GM04503 (cell line): ENCODE data around the gene RIN1.
A peak's percentile ranks its signal among the peaks of the same experiment; 100 is the strongest.
"Not testable (repeated sequence)": the region's sequence is repeated elsewhere in the genome, so short reads cannot be mapped to it uniquely, and the experiment has no call there.

Experiments
- DNase-seq: peaks from one replicate; pipeline ENCODE4 v3.0.0-alpha.2; 2012; ENCODE audit warnings: low read depth

Gene RIN1

GRCh38 chr11:66336234-66337102, at the start of gene RIN1:
TSS of gene RIN1 (minus strand) at chr11:66336434. CDS start at chr11:66336402, 32 bp downstream.
- DNase-seq, result peak; percentile 95

GRCh38 chr11:66384316-66384715, 48.1 kb upstream of the RIN1 start:
- DNase-seq, result not testable (repeated sequence)

- not testable (repeated sequence) for DNase-seq
Observed at GRCh38 chr11:66380264-66380663, 44.0 kb upstream of the RIN1 start.

GRCh38 chr11:66373690-66374287, 37.6 kb upstream of the RIN1 start:
- not testable (repeated sequence) for DNase-seq

- no peak for DNase-seq
Observed at GRCh38 chr11:66373265-66373664, 37.0 kb upstream of the RIN1 start.

- no peak for DNase-seq
Observed at GRCh38 chr11:66371627-66372415, 35.6 kb upstream of the RIN1 start, which contains the start of gene SLC29A2. TSS of gene SLC29A2 (minus strand) at chr11:66371760. CDS start at chr11:66371591, 169 bp downstream.

GRCh38 chr11:66369073-66369894, 33.0 kb upstream of the RIN1 start:
- no peak for DNase-seq

- no peak for DNase-seq
Observed at GRCh38 chr11:66368484-66368883, 32.2 kb upstream of the RIN1 start.

- no peak for DNase-seq
Observed at GRCh38 chr11:66367561-66368312, 31.5 kb upstream of the RIN1 start.

- DNase-seq, result no peak
Observed at GRCh38 chr11:66366844-66367477, 30.7 kb upstream of the RIN1 start.

GRCh38 chr11:66365711-66366619, 29.7 kb upstream of the RIN1 start:
- no peak for DNase-seq

GRCh38 chr11:66365166-66365565, 28.9 kb upstream of the RIN1 start:
- no peak for DNase-seq

- no peak for DNase-seq
Observed at GRCh38 chr11:66363805-66364535, 27.7 kb upstream of the RIN1 start.

GRCh38 chr11:66363187-66363601, 27.0 kb upstream of the RIN1 start:
- no peak for DNase-seq

- DNase-seq, result no peak
Observed at GRCh38 chr11:66362481-66363147, 26.4 kb upstream of the RIN1 start.

GRCh38 chr11:66361502-66361941, 25.3 kb upstream of the RIN1 start:
- no peak for DNase-seq

- DNase-seq, result no peak
Observed at GRCh38 chr11:66360406-66361073, 24.3 kb upstream of the RIN1 start.
